HepG2 (cell line): ENCODE data around the gene SNX21. TPM values are rescaled to one million over a fixed set of nuclear protein-coding genes. Genes with fewer than 3 reads are reported as not detected.
"Not testable (repeated sequence)": the region's sequence is repeated elsewhere in the genome, so short reads cannot be mapped to it uniquely, and the experiment has no call there.

Experiments used
- BCL6 ChIP-seq: IDR thresholded peaks from 2 replicates; pipeline ENCODE4 v1.6.1; 2016; ENCODE audit warnings: missing genetic modification reagents, missing compliant biosample characterization
- CEBPB ChIP-seq: IDR thresholded peaks from 2 replicates; pipeline ENCODE4 v1.6.1; 2011; ENCODE audit warnings: low read depth, low read length, improper control_type of control experiment, borderline replicate concordance
- CEBPG ChIP-seq: IDR thresholded peaks from 2 replicates; pipeline ENCODE4 v1.6.1; 2016
- ELF1 ChIP-seq: sonication (generic); formaldehyde crosslinking; IDR thresholded peaks from 2 replicates; pipeline ENCODE4 v1.4.0; 2020; ENCODE audit warnings: missing genetic modification reagents
- EP300 ChIP-seq, 3 experiments: sonication (generic) in 1 of 3; formaldehyde crosslinking in 1 of 3; IDR thresholded peaks; 2 replicates each; pipeline versions ENCODE4 v1.5.1 to v1.6.1; 2011 to 2020; ENCODE audit warnings: low read depth in 2 of 3, low read length in 2 of 3, borderline replicate concordance in 1 of 3, improper control_type of control experiment in 1 of 3, mild to moderate bottlenecking in 1 of 3, missing genetic modification reagents in 1 of 3, moderate library complexity in 1 of 3
- FOXA1 ChIP-seq, 2 experiments: fragments of 450-650 bp in 1 of 2; sonication (generic) in 1 of 2; formaldehyde crosslinking in 1 of 2; IDR thresholded peaks; 2 replicates each; pipeline versions ENCODE4 v1.4.0 to v1.6.1; 2016 to 2020; ENCODE audit warnings: missing genetic modification reagents in 1 of 2
- FOXP4 ChIP-seq: sonication (generic); formaldehyde crosslinking; IDR thresholded peaks from 2 replicates; pipeline ENCODE4 v1.4.0; 2020; ENCODE audit warnings: missing genetic modification reagents
- GATAD2A ChIP-seq: IDR thresholded peaks from 2 replicates; pipeline ENCODE4 v1.6.1; 2016
- IKZF5 ChIP-seq: IDR thresholded peaks from 2 replicates; pipeline ENCODE4 v1.6.1; 2018; ENCODE audit warnings: missing genetic modification reagents, mild to moderate bottlenecking, missing compliant biosample characterization
- IRF2 ChIP-seq: IDR thresholded peaks from 2 replicates; pipeline ENCODE4 v1.6.1; 2018; ENCODE audit warnings: missing genetic modification reagents, missing compliant biosample characterization
- KMT2A ChIP-seq: sonication (generic); formaldehyde crosslinking; IDR thresholded peaks from 2 replicates; pipeline ENCODE4 v1.4.0; 2020; ENCODE audit warnings: missing genetic modification reagents
- MEF2D ChIP-seq: sonication (generic); formaldehyde crosslinking; IDR thresholded peaks from 2 replicates; pipeline ENCODE4 v1.5.1; 2020; ENCODE audit warnings: mild to moderate bottlenecking, missing genetic modification reagents
- NR2F6 ChIP-seq, 2 experiments: IDR thresholded peaks; 2 replicates each; pipeline ENCODE4 v1.6.1; 2016; ENCODE audit warnings: antibody characterized with exemption in 1 of 2, mild to moderate bottlenecking in 1 of 2
- PHF21A ChIP-seq: sonication (generic); formaldehyde crosslinking; IDR thresholded peaks from 2 replicates; pipeline ENCODE4 v1.5.0; 2020; ENCODE audit warnings: mild to moderate bottlenecking, missing genetic modification reagents
- SIX4 ChIP-seq: sonication (generic); formaldehyde crosslinking; IDR thresholded peaks from 2 replicates; pipeline ENCODE4 v1.4.0; 2020; ENCODE audit warnings: missing genetic modification reagents
- SKI ChIP-seq: fragments of 450-650 bp; IDR thresholded peaks from one replicate; pipeline ENCODE4 v1.6.1; 2018; ENCODE audit warnings: mild to moderate bottlenecking; ENCODE audit not compliant: partially characterized antibody
- SMAD3 ChIP-seq: sonication (generic); formaldehyde crosslinking; IDR thresholded peaks from 2 replicates; pipeline ENCODE4 v1.4.0; 2020; ENCODE audit warnings: missing genetic modification reagents
- SOX6 ChIP-seq, 2 experiments: fragments of 450-650 bp in 1 of 2; sonication (generic) in 1 of 2; formaldehyde crosslinking in 1 of 2; IDR thresholded peaks; 2 replicates each; pipeline versions ENCODE4 v1.4.0 to v1.6.1; 2017 to 2020; ENCODE audit warnings: antibody characterized with exemption in 1 of 2, mild to moderate bottlenecking in 1 of 2, missing genetic modification reagents in 1 of 2
- THAP11 ChIP-seq: IDR thresholded peaks from 2 replicates; pipeline ENCODE4 v1.6.1; 2016; ENCODE audit warnings: missing biosample characterization, missing genetic modification reagents
- ZFY ChIP-seq: sonication (generic); formaldehyde crosslinking; IDR thresholded peaks from 2 replicates; pipeline ENCODE4 v1.4.0; 2020; ENCODE audit warnings: missing genetic modification reagents
- ZGPAT ChIP-seq: IDR thresholded peaks from 2 replicates; pipeline ENCODE4 v1.6.1; 2016; ENCODE audit warnings: mild to moderate bottlenecking
- ZMYM3 ChIP-seq: sonication (generic); formaldehyde crosslinking; IDR thresholded peaks from 2 replicates; pipeline ENCODE4 v1.5.1; 2020; ENCODE audit warnings: mild to moderate bottlenecking, missing genetic modification reagents
- ZNF264 ChIP-seq: sonication (generic); formaldehyde crosslinking; IDR thresholded peaks from 2 replicates; pipeline ENCODE4 v1.4.0; 2020; ENCODE audit warnings: missing genetic modification reagents
- ZNF766 ChIP-seq: sonication (generic); formaldehyde crosslinking; IDR thresholded peaks from 2 replicates; pipeline ENCODE4 v1.5.0; 2020; ENCODE audit warnings: missing genetic modification reagents, borderline replicate concordance
- ZSCAN31 ChIP-seq: sonication (generic); formaldehyde crosslinking; IDR thresholded peaks from 2 replicates; pipeline ENCODE4 v1.5.0; 2020; ENCODE audit warnings: low read depth, mild to moderate bottlenecking, missing genetic modification reagents
- polyA plus RNA-seq, 8 experiments: library from polyadenylated mRNA; depleted of rRNA in 3 of 8; stranded (reverse) in 7 of 8; unstranded in 1 of 8; fragments of >200 nt; fragmentation: Illumina TruSeq in 4 of 8; extraction: Trizol in 4 of 8; gene quantifications; 2 replicates each; pipeline versions ENCODE4 v1.2.1 to v1.2.3, GENCODE V29; 2011 to 2016; ENCODE audit warnings: low read depth in 4 of 8, missing spikeins in 1 of 8, mixed read lengths in 1 of 8; ENCODE audit not compliant: insufficient read depth in 1 of 8
- total RNA-seq, 5 experiments: library from RNA; depleted of rRNA; stranded (reverse); fragments of >200 nt; fragmentation: Illumina TruSeq; extraction: Trizol; gene quantifications; 2 replicates each; pipeline ENCODE4 v1.2.3, GENCODE V29; 2016; ENCODE audit warnings: low read depth in 1 of 5
- TF ChIP-seq, protein P1 (sequence below): sonication (generic); formaldehyde crosslinking; IDR thresholded peaks from 2 replicates; pipeline ENCODE4 v1.4.0; 2020; ENCODE audit warnings: missing genetic modification reagents, mild to moderate bottlenecking, borderline replicate concordance

Gene SNX21
- total and polyA plus RNA-seq, 2 of the 13 experiments (the other 11 are each of a cell fraction or from before 2014, with no cell fraction given) = 7.7 to 12.8 TPM

DNA sequence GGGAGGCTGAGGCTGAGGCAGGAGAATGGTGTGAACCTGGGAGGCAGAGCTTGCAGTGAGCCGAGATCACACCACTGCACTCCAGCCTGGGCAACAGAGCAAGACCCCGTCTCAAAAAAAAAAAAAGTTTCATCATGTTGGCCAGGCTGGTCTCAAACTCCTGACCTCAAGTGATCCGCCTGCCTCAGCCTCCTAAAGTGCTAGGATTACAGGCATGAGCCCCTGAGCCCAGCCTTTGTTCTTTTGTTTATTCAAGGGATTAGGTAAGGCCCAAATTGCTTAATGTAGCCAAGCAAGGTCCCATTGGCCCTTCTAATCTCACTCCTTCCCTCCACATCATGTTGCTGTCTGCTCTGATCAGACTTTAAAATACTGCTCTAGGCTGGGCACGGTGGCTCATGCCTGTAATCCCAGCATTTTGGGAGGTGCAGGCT is 3.9 kb upstream of the SNX21 start (continued):
- TF ChIP-seq ZNF264 (CRISPR knock-in tag) (peak; percentile 67; the same call in 1 of the 2 replicates), KMT2A (CRISPR knock-in tag) (peak; percentile 26; the same call in 1 of the 2 replicates), SMAD3 (CRISPR knock-in tag) (0 out of 2 replicates have a peak, but pooled peaks have one; percentile 28), IRF2 (CRISPR knock-in tag) (peak; percentile 33; the same call in 1 of the 2 replicates), ZMYM3 (CRISPR knock-in tag) (peak; percentile 90), ZSCAN31 (peak; percentile 38; the same call in 1 of the 2 replicates), GATAD2A (CRISPR knock-in tag) (peak; percentile 76), SOX6 (CRISPR knock-in tag; IDR thresholded peaks at IDR 0.05) (peak; percentile 92), ZGPAT (CRISPR knock-in tag) (peak; percentile 60; the same call in 1 of the 2 replicates), ELF1 (CRISPR knock-in tag) (peak; percentile 39; the same call in 1 of the 2 replicates), EP300 (IDR thresholded peaks at IDR 0.05; ENCODE audit: low read depth in 2 of 2, low read length in 2 of 2) (peak; percentile 19 to 69; a peak in 2 of 4 replicates), EP300 (CRISPR knock-in tag; IDR thresholded peaks at IDR 0.05; ENCODE audit: borderline replicate concordance) (peak; percentile 60; the same call in 1 of the 2 replicates), CEBPB (peak; percentile 91), ZNF766 (CRISPR knock-in tag) (peak; percentile 71; the same call in 1 of the 2 replicates), NR2F6 (CRISPR knock-in tag; IDR thresholded peaks at IDR 0.05) (peak; percentile 61; the same call in 1 of the 2 replicates), BCL6 (peak; percentile 58), CEBPG (CRISPR knock-in tag) (peak; percentile 95), FOXP4 (peak; percentile 62), IKZF5 (peak; percentile 34; the same call in 1 of the 2 replicates), ZFY (CRISPR knock-in tag) (peak; percentile 41; the same call in 1 of the 2 replicates), PHF21A (peak; percentile 62), FOXA1 (CRISPR knock-in tag; IDR thresholded peaks at IDR 0.05) (peak; percentile 84), MEF2D (CRISPR knock-in tag) (peak; percentile 23; the same call in 1 of the 2 replicates), SKI (peak; percentile 66), THAP11 (CRISPR knock-in tag) (peak; percentile 52; the same call in 1 of the 2 replicates), SIX4 (CRISPR knock-in tag) (0 out of 2 replicates have a peak, but pooled peaks have one; percentile 52)
- not testable (repeated sequence) for TF ChIP-seq SOX6, NR2F6, FOXA1 (IDR thresholded peaks at IDR 0.05)
- TF ChIP-seq, protein P1, sequence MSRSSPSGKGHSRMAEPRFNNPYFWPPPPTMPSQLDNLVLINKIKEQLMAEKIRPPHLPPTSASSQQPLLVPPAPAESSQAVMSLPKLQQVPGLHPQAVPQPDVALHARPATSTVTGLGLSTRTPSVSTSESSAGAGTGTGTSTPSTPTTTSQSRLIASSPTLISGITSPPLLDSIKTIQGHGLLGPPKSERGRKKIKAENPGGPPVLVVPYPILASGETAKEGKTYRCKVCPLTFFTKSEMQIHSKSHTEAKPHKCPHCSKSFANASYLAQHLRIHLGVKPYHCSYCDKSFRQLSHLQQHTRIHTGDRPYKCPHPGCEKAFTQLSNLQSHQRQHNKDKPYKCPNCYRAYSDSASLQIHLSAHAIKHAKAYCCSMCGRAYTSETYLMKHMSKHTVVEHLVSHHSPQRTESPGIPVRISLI = peak; percentile 86
